Osteoblast (primary cell): ENCODE data around the gene NR2F1-AS1. TPM values are rescaled to one million over a fixed set of nuclear protein-coding genes. Genes with fewer than 3 reads are reported as not detected.

Source experiments
- DNase-seq: peaks from one replicate; pipeline ENCODE4 v3.0.0; 2011; ENCODE audit warnings: low spot score, mixed read lengths; ENCODE audit not compliant: insufficient read length; ENCODE audit errors: missing footprints
- H2AFZ ChIP-seq: 2 replicates; pipeline ENCODE4 v1.6.0; 2011; ENCODE audit warnings: mild to moderate bottlenecking, low read length
- H3K27ac ChIP-seq: 2 replicates; pipeline ENCODE4 v1.5.1; 2011; ENCODE audit warnings: mild to moderate bottlenecking, low read depth, low read length, moderate library complexity
- H3K27me3 ChIP-seq: 2 replicates; pipeline ENCODE4 v1.6.0; 2012; ENCODE audit warnings: mild to moderate bottlenecking, control low read depth, inconsistent platforms, low read length, moderate library complexity; ENCODE audit not compliant: insufficient read depth
- H3K36me3 ChIP-seq: 2 replicates; pipeline ENCODE4 v1.5.1; 2011; ENCODE audit warnings: mild to moderate bottlenecking, low read length, control low read depth, moderate library complexity; ENCODE audit not compliant: insufficient read depth
- H3K4me1 ChIP-seq: 2 replicates; pipeline ENCODE4 v1.5.1; 2011; ENCODE audit warnings: mild to moderate bottlenecking, low read length, control low read depth, moderate library complexity; ENCODE audit not compliant: insufficient read depth
- H3K4me2 ChIP-seq: 2 replicates; pipeline ENCODE4 v1.6.0; 2011; ENCODE audit warnings: mild to moderate bottlenecking, low read length; ENCODE audit not compliant: insufficient read depth
- H3K4me3 ChIP-seq: fragments of 200-600 bp; sonication (generic); 3 replicates; pipeline ENCODE4 v1.5.1; 2012; ENCODE audit warnings: mild to moderate bottlenecking, low read length, inconsistent platforms; ENCODE audit not compliant: insufficient read depth
- H3K79me2 ChIP-seq: 2 replicates; pipeline ENCODE4 v1.6.0; 2012; ENCODE audit warnings: mild to moderate bottlenecking, low read length, control low read depth, inconsistent platforms; ENCODE audit not compliant: insufficient read depth
- H3K9me3 ChIP-seq: 2 replicates; pipeline ENCODE4 v1.5.1; 2011; ENCODE audit warnings: low read depth, low read length, control low read depth
- H4K20me1 ChIP-seq: 2 replicates; pipeline ENCODE4 v1.6.0; 2012; ENCODE audit warnings: mild to moderate bottlenecking, low read length, control low read depth; ENCODE audit not compliant: insufficient read depth
- CTCF ChIP-seq: IDR thresholded peaks from 2 replicates; pipeline ENCODE4 v1.5.1; 2011; ENCODE audit warnings: mild to moderate bottlenecking, low read depth, low read length, moderate library complexity; ENCODE audit errors: extremely low read depth
- total RNA-seq: library from RNA; depleted of rRNA; stranded (reverse); fragments of >200 nt; gene quantifications from 2 replicates; pipeline ENCODE4 v1.2.3, GENCODE V29; 2012

Gene NR2F1-AS1
- total RNA-seq, 1 donor: 15.9 TPM

- Histone ChIP-seq H3K4me3 (no peak overlapping the region), H4K20me1 (no peaks in the 10 kb centered on the region), H3K27ac (no peak overlapping the region), H3K27me3 (no peaks in the 10 kb centered on the region), H3K79me2 (no peaks in the 10 kb centered on the region), H2AFZ (no peak overlapping the region), H3K9me3 (no peaks in the 10 kb centered on the region), H3K4me2 (no peak overlapping the region), H3K4me1 (no peaks in the 10 kb centered on the region), H3K36me3 (no peaks in the 10 kb centered on the region)
- DNase-seq: no peak
- no peak for TF ChIP-seq CTCF
These were observed 158.3 kb downstream of the NR2F1-AS1 start for GRCh38 chr5:93422652-93423280.

- Histone ChIP-seq H2AFZ (no peak overlapping the region), H3K4me2 (no peak overlapping the region), H3K4me3 (no peak overlapping the region), H3K36me3 (no peaks in the 10 kb centered on the region), H3K9me3 (no peaks in the 10 kb centered on the region), H3K79me2 (no peaks in the 10 kb centered on the region), H4K20me1 (no peaks in the 10 kb centered on the region), H3K27ac (no peak overlapping the region), H3K27me3 (no peaks in the 10 kb centered on the region), H3K4me1 (no peaks in the 10 kb centered on the region)
- TF ChIP-seq CTCF: no peak
- no peak for DNase-seq
These were observed 159.0 kb downstream of the NR2F1-AS1 start for GRCh38 chr5:93421987-93422401.

GRCh38 chr5:93421468-93421867, 159.6 kb downstream of the NR2F1-AS1 start:
- no peak overlapping the region for H3K4me3 ChIP-seq
- no peak overlapping the region for H3K27ac ChIP-seq
- H3K4me1 ChIP-seq: no peaks in the 10 kb centered on the region
- H4K20me1 ChIP-seq: no peaks in the 10 kb centered on the region
- no peaks in the 10 kb centered on the region for H3K79me2 ChIP-seq
- no peaks in the 10 kb centered on the region for H3K27me3 ChIP-seq
- DNase-seq: no peak
- no peak for TF ChIP-seq CTCF
- H3K9me3 ChIP-seq: no peaks in the 10 kb centered on the region
- no peak overlapping the region for H3K4me2 ChIP-seq
- no peak overlapping the region for H2AFZ ChIP-seq
- H3K36me3 ChIP-seq: no peaks in the 10 kb centered on the region

- no peaks in the 10 kb centered on the region for H3K4me1 ChIP-seq
- no peak overlapping the region for H3K4me2 ChIP-seq
- H3K27ac ChIP-seq: no peak overlapping the region
- no peaks in the 10 kb centered on the region for H4K20me1 ChIP-seq
- TF ChIP-seq CTCF: no peak
- no peak overlapping the region for H3K4me3 ChIP-seq
- H2AFZ ChIP-seq: no peak overlapping the region
- H3K79me2 ChIP-seq: no peaks in the 10 kb centered on the region
- no peaks in the 10 kb centered on the region for H3K9me3 ChIP-seq
- no peaks in the 10 kb centered on the region for H3K27me3 ChIP-seq
- no peaks in the 10 kb centered on the region for H3K36me3 ChIP-seq
- DNase-seq: no peak
These were observed 163.5 kb downstream of the NR2F1-AS1 start for GRCh38 chr5:93417490-93417889.
